Natural killer cell treated with Interleukin-12 subunit alpha and Interleukin-12 subunit beta and Interleukin-15 and Interleukin-18, amount 100 ng/mL, for 72 hours (primary cell): ENCODE measurements around the gene SNCAIP. TPM values are rescaled to one million over a fixed set of nuclear protein-coding genes. Genes with fewer than 3 reads are reported as not detected.

Source experiments
- ATAC-seq, 2 donors: fragments of 150-1000 bp; cut with Tn5 transposase in 1 of 2; sonication (Bioruptor Pico), chemical (Tn5 transposase) in 1 of 2; 2 replicates each; pipeline ENCODE4 v1.10.0; 2021
- DNase-seq: peaks from one replicate; pipeline ENCODE4 v3.0.0; 2022; ENCODE audit warnings: low spot score
- H3K27ac Mint-ChIP-seq, 2 donors: 1 replicate in 1 of 2; 2 replicates in 1 of 2; pipeline ENCODE4 v1.8.0; 2022; ENCODE audit warnings: mixed read lengths in 2 of 2, mild to moderate bottlenecking in 1 of 2, moderate library complexity in 1 of 2
- H3K27me3 Mint-ChIP-seq, 2 donors: 1 replicate in 1 of 2; 2 replicates in 1 of 2; pipeline ENCODE4 v1.8.0; 2022; ENCODE audit warnings: mixed read lengths in 2 of 2
- H3K36me3 Mint-ChIP-seq: one replicate; pipeline ENCODE4 v1.8.0; 2022; ENCODE audit warnings: mixed read lengths
- H3K4me1 Mint-ChIP-seq, 2 donors: 1 replicate in 1 of 2; 2 replicates in 1 of 2; pipeline ENCODE4 v1.8.0; 2022; ENCODE audit warnings: low read depth in 2 of 2, mixed read lengths in 2 of 2, mild to moderate bottlenecking in 1 of 2
- H3K4me3 Mint-ChIP-seq: one replicate; pipeline ENCODE4 v1.8.0; 2022; ENCODE audit warnings: mixed read lengths
- H3K9me3 Mint-ChIP-seq: 2 replicates; pipeline ENCODE4 v1.8.0; 2022; ENCODE audit warnings: mixed read lengths
- total RNA-seq, 2 donors: library from RNA; stranded (reverse); gene quantifications; one replicate each; pipeline ENCODE4 v1.2.3, GENCODE V29; 2022

SNCAIP gene
- total RNA-seq, 2 donors from 2014 or later: not detected

GRCh38 chr5:122384739-122385235 is 72.8 kb downstream of the SNCAIP start:
- Mint-ChIP-seq H3K4me3 (no peak overlapping the region), H3K36me3 (no peaks in the 10 kb centered on the region), H3K27me3 (no peaks in the 10 kb centered on the region), H3K27ac (no peak overlapping the region), H3K4me1 (no peaks in the 10 kb centered on the region), H3K9me3 (peaks cover 3% of the 10 kb centered on the region)
- DNase-seq (no peak), ATAC-seq (no peak)

DNA sequence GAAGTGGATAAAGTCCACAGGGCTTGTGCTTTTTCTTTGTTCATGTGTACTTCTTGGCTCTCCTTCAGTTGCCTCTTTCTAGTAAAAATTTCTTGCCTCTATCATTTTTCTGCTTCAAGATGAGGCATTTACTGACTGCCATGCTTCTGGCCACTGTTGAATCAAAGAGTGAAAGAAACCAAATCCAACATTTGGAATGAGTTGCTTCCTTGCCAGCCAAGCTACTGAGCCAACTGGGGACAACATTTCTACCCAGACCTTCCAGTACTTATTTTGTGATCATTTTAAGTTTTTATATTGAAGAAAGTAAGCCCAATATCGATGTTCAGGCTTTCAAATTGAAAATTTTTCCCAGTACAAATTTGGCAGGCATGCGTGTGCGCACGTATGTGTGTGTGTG is 73.2 kb downstream of the SNCAIP start:
- DNase-seq (no peak), ATAC-seq (no peak)
- no peak overlapping the region for H3K27ac Mint-ChIP-seq
- H3K4me1 Mint-ChIP-seq: no peaks in the 10 kb centered on the region
- H3K4me3 Mint-ChIP-seq: no peak overlapping the region
- peaks cover 3% of the 10 kb centered on the region for H3K9me3 Mint-ChIP-seq
- no peaks in the 10 kb centered on the region for H3K27me3 Mint-ChIP-seq
- H3K36me3 Mint-ChIP-seq: no peaks in the 10 kb centered on the region

DNA sequence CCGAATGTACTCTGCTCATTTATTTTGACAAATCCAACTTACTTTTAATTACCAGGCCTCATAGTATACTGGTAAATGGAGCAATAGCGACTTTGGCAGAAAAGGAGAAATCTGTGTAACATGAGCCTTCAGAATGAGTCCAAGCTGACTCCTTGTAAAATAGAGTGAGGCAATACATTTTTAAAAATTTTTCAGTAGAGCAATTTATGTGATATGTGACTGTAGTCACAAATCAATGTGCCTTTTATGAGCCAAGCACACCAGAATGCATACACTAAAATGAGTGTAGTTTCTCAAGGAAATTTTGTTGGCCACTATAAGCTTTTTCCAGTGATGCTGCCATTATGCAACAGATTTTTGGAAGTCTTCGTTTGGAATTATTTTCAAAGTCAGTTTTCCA is 73.8 kb downstream of the SNCAIP start:
- H3K36me3 Mint-ChIP-seq: no peaks in the 10 kb centered on the region
- H3K27ac Mint-ChIP-seq: no peak overlapping the region
- H3K27me3 Mint-ChIP-seq: no peaks in the 10 kb centered on the region
- ATAC-seq (no peak), DNase-seq (no peak)
- H3K9me3 Mint-ChIP-seq: peaks cover 3% of the 10 kb centered on the region
- no peaks in the 10 kb centered on the region for H3K4me1 Mint-ChIP-seq
- no peak overlapping the region for H3K4me3 Mint-ChIP-seq

- DNase-seq: no peak
- Mint-ChIP-seq H3K4me3 (no peak overlapping the region), H3K27me3 (no peaks in the 10 kb centered on the region), H3K4me1 (no peaks in the 10 kb centered on the region), H3K36me3 (no peaks in the 10 kb centered on the region), H3K27ac (no peak overlapping the region), H3K9me3 (peaks cover 3% of the 10 kb centered on the region)
- ATAC-seq: no peak
Observed at GRCh38 chr5:122390154-122390553, 78.1 kb downstream of the SNCAIP start.

- no peaks in the 10 kb centered on the region for H3K4me1 Mint-ChIP-seq
- no peaks in the 10 kb centered on the region for H3K36me3 Mint-ChIP-seq
- no peak for ATAC-seq
- no peak overlapping the region for H3K4me3 Mint-ChIP-seq
- H3K9me3 Mint-ChIP-seq: peaks cover 3% of the 10 kb centered on the region
- DNase-seq: no peak
- H3K27me3 Mint-ChIP-seq: no peaks in the 10 kb centered on the region
- no peak overlapping the region for H3K27ac Mint-ChIP-seq
Observed at GRCh38 chr5:122390694-122391093, 78.7 kb downstream of the SNCAIP start.

GRCh38 chr5:122391621-122392020 is 79.6 kb downstream of the SNCAIP start:
- Mint-ChIP-seq H3K27me3 (no peaks in the 10 kb centered on the region), H3K36me3 (no peaks in the 10 kb centered on the region), H3K9me3 (peaks cover 3% of the 10 kb centered on the region), H3K4me3 (no peak overlapping the region), H3K27ac (no peak overlapping the region), H3K4me1 (no peaks in the 10 kb centered on the region)
- DNase-seq: no peak
- ATAC-seq: no peak

GRCh38 chr5:122392224-122392623 is 80.2 kb downstream of the SNCAIP start:
- Mint-ChIP-seq H3K27ac (no peak overlapping the region), H3K4me1 (no peaks in the 10 kb centered on the region), H3K4me3 (no peak overlapping the region), H3K9me3 (peaks cover 3% of the 10 kb centered on the region), H3K36me3 (no peaks in the 10 kb centered on the region), H3K27me3 (no peaks in the 10 kb centered on the region)
- ATAC-seq (no peak), DNase-seq (no peak)

DNA sequence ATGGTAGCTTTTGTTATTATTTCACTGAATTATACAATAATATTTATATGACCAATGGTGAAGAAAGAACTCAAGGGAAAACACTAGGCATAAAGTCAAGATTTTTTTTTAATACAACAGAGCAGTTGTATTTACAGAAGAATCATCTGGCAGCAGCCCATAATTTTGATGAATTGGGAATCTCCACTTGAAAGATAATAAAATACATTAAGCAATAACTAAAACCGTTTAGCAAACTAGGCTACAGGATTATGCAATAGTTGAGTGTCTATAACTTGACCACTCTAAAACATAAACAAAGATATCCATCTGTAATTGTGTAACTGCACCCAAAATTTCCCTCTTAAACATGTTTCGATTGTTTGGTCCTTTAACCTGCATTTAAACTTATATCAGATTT is 80.8 kb downstream of the SNCAIP start:
- DNase-seq: no peak
- ATAC-seq: no peak
- H3K27me3 Mint-ChIP-seq: no peaks in the 10 kb centered on the region
- H3K27ac Mint-ChIP-seq: no peak overlapping the region
- no peaks in the 10 kb centered on the region for H3K4me1 Mint-ChIP-seq
- H3K4me3 Mint-ChIP-seq: no peak overlapping the region
- peaks cover 3% of the 10 kb centered on the region for H3K9me3 Mint-ChIP-seq
- H3K36me3 Mint-ChIP-seq: no peaks in the 10 kb centered on the region

DNA sequence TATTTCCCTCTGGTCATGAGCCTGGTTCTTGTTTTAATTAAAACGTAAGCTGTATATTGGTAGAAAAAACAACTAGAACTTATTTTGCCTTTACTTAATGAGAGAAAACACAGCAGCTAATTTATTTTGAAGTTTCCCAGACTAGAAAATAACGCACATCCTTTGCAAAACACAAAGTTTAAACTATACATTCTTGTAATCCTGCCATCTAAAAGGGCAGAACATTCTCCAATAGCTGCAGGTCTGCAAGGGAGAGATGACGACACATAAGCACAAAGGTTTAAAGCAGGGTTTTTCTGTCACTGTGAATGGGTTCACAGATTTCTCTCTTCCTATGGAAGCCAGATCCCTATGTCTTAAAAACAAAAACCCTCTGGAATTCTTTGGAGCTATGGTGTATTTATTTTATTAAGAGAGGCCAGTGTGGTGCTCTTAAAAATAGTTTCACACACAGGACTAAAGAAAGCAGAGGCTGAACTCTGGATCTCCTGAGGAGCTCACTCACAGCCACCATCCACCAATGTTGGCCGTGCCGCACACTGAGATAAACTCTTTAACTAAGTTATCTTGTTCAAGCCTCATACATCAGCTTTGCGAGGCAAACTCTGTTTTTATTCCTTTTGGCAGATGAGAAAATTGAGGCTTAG is 82.4 kb downstream of the SNCAIP start:
- ATAC-seq (no peak), DNase-seq (no peak)
- peaks cover 3% of the 10 kb centered on the region for H3K9me3 Mint-ChIP-seq
- H3K36me3 Mint-ChIP-seq: no peaks in the 10 kb centered on the region
- no peak overlapping the region for H3K4me3 Mint-ChIP-seq
- no peaks in the 10 kb centered on the region for H3K4me1 Mint-ChIP-seq
- no peak overlapping the region for H3K27ac Mint-ChIP-seq
- H3K27me3 Mint-ChIP-seq: no peaks in the 10 kb centered on the region

GRCh38 chr5:122398016-122398415 is 86.0 kb downstream of the SNCAIP start:
- Mint-ChIP-seq H3K27ac (no peak overlapping the region), H3K27me3 (no peaks in the 10 kb centered on the region), H3K9me3 (peaks cover 4% of the 10 kb centered on the region), H3K36me3 (no peaks in the 10 kb centered on the region), H3K4me1 (no peaks in the 10 kb centered on the region), H3K4me3 (no peak overlapping the region)
- ATAC-seq (no peak), DNase-seq (no peak)

DNA sequence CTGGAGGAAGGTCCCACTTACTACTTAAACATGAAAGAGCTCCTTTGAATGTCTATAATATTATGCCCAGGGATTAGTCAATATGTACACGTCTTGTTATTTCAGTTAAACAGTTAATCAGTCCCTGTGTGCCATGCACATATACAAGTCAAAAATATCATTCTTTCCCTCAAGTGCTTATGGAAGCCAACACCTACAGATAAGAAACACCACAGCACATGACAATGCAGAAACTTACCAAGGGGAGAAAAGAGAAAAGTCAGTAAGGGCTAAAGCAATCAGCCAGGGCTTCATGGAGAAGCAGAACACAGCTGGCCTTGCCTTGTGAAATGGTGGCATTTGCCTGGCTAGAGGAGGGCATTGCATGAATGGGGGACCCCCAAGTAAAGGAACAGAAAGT is 88.3 kb downstream of the SNCAIP start:
- Mint-ChIP-seq H3K4me3 (no peak overlapping the region), H3K4me1 (no peaks in the 10 kb centered on the region), H3K27ac (no peak overlapping the region), H3K27me3 (no peaks in the 10 kb centered on the region), H3K36me3 (no peaks in the 10 kb centered on the region), H3K9me3 (peaks cover 4% of the 10 kb centered on the region)
- DNase-seq (no peak), ATAC-seq (no peak)

- no peak for DNase-seq
- Mint-ChIP-seq H3K27ac (no peak overlapping the region), H3K9me3 (peaks cover 4% of the 10 kb centered on the region), H3K4me3 (no peak overlapping the region), H3K4me1 (no peaks in the 10 kb centered on the region), H3K27me3 (no peaks in the 10 kb centered on the region), H3K36me3 (no peaks in the 10 kb centered on the region)
- ATAC-seq: no peak
Observed at GRCh38 chr5:122400938-122401337, 88.9 kb downstream of the SNCAIP start.

DNA sequence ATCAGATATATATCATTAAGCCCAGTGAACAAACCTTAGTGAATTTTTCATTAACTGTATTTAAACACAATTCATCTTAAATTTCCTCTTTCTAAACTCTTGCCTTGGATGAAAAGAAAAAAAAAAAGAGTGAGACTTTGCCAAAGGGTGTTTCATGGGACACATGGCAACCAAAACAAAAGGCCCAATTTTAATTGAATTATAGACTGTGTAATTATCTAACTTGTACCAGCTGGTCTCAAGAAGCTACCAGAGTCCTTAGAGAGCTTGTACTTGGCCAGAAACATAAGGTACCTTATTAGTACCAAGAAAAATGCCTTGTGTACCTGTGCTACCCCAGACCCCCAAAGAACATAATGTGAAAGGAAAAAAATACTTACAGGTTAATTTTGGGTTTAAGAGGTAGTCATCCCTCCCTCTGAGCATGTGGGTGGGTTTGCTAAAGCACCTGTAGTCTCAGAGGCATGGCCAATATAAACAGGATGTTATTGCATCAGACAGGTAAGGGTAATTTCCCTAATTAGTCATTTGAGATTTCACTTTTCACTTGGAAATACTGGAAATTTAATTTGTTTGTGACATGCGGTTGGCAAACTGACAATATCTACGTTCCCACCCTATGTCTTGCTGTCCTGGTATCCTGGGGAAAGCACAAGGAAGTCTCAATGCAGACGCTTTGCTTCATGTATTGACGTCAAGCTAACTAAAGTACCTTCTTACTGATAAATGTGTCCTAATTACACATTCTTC is 90.1 kb downstream of the SNCAIP start:
- no peaks in the 10 kb centered on the region for H3K27me3 Mint-ChIP-seq
- no peak overlapping the region for H3K4me3 Mint-ChIP-seq
- H3K9me3 Mint-ChIP-seq: peaks cover 4% of the 10 kb centered on the region
- no peaks in the 10 kb centered on the region for H3K4me1 Mint-ChIP-seq
- DNase-seq: no peak
- no peaks in the 10 kb centered on the region for H3K36me3 Mint-ChIP-seq
- no peak overlapping the region for H3K27ac Mint-ChIP-seq
- no peak for ATAC-seq

- no peak for DNase-seq
Observed at GRCh38 chr5:122402955-122403685, 91.1 kb downstream of the SNCAIP start.

More at GRCh38 chr5:122402955-122403685, 91.1 kb downstream of the SNCAIP start:
- Mint-ChIP-seq H3K36me3 (no peaks in the 10 kb centered on the region), H3K27ac (no peak overlapping the region), H3K4me3 (no peak overlapping the region), H3K27me3 (no peaks in the 10 kb centered on the region), H3K9me3 (peaks cover 4% of the 10 kb centered on the region), H3K4me1 (no peaks in the 10 kb centered on the region)
- no peak for ATAC-seq
